SK-N-SH (cell line): ENCODE results near the gene REXO1. TPM values are rescaled to one million over a fixed set of nuclear protein-coding genes. Genes with fewer than 3 reads are reported as not detected.

Experiments
- CTCF ChIA-PET: fragments of 300-600, 350-600 bp; formaldehyde crosslinking; extraction: SDS; loops from one replicate; lab custom pipeline; 2021; lab: Yijun Ruan, JAX
- POLR2A ChIA-PET: fragments of 350-600 bp; sonication (Branson Sonifier 250); formaldehyde crosslinking; extraction: SDS; loops from one replicate; lab custom pipeline; 2020; ENCODE audit warnings: antibody characterized with exemption, inconsistent platforms; lab: Yijun Ruan, JAX
- DNase-seq: peaks from one replicate; pipeline ENCODE4 v3.0.0; 2012
- H2AFZ ChIP-seq: fragments of 200-600 bp; sonication (generic); 2 replicates; pipeline ENCODE4 v1.8.1; 2016; ENCODE audit warnings: antibody characterized with exemption, mild to moderate bottlenecking, low read depth
- H3F3A ChIP-seq: fragments of 200-600 bp; sonication (generic); replicated peaks from 2 replicates; pipeline ENCODE3; 2016; ENCODE audit warnings: antibody characterized with exemption, mild to moderate bottlenecking; ENCODE audit not compliant: insufficient read depth
- H3K27ac ChIP-seq, 2 experiments: fragments of 200-500 bp in 1 of 2; fragments of 200-600 bp in 1 of 2; sonication (Bioruptor generic) in 1 of 2; sonication (generic), shearing (Covaris generic) in 1 of 2; 2 replicates each; pipeline versions ENCODE4 v1.5.1 to v1.6.1; 2014 to 2016; ENCODE audit warnings: low read depth in 2 of 2, inconsistent platforms in 1 of 2, low read length in 1 of 2, mild to moderate bottlenecking in 1 of 2, mixed read lengths in 1 of 2
- H3K27me3 ChIP-seq: fragments of 200-600 bp; sonication (generic), shearing (Covaris generic); 2 replicates; pipeline ENCODE4 v1.6.1; 2016; ENCODE audit warnings: mixed run types; ENCODE audit not compliant: insufficient read depth
- H3K36me3 ChIP-seq, 2 experiments: fragments of 200-500 bp in 1 of 2; fragments of 200-600 bp in 1 of 2; sonication (Bioruptor generic) in 1 of 2; sonication (generic) in 1 of 2; replicated peaks in 1 of 2; 2 replicates each; pipeline versions ENCODE3 to v1.5.1; 2014 to 2016; ENCODE audit warnings: low read length in 1 of 2, mild to moderate bottlenecking in 1 of 2; ENCODE audit not compliant: insufficient read depth in 2 of 2, control insufficient read depth in 1 of 2
- H3K4me1 ChIP-seq, 2 experiments: fragments of 200-500 bp in 1 of 2; fragments of 200-600 bp in 1 of 2; sonication (Bioruptor generic) in 1 of 2; sonication (generic), shearing (Covaris generic) in 1 of 2; 2 replicates each; pipeline versions ENCODE4 v1.5.1 to v1.6.1; 2014 to 2016; ENCODE audit warnings: low read depth in 1 of 2, low read length in 1 of 2, mixed run types in 1 of 2; ENCODE audit not compliant: insufficient read depth in 2 of 2, control insufficient read depth in 1 of 2
- H3K4me2 ChIP-seq: fragments of 200-600 bp; sonication (generic), shearing (Covaris generic); 2 replicates; pipeline ENCODE4 v1.6.1; 2017; ENCODE audit warnings: mixed run types
- H3K4me3 ChIP-seq, 2 experiments: fragments of 200-500 bp in 1 of 2; fragments of 200-600 bp in 1 of 2; sonication (Bioruptor generic) in 1 of 2; sonication (generic), shearing (Covaris generic) in 1 of 2; 2 replicates each; pipeline versions ENCODE4 v1.5.1 to v1.8.1; 2014 to 2016; ENCODE audit warnings: low read depth in 2 of 2, inconsistent platforms in 1 of 2, low read length in 1 of 2, mild to moderate bottlenecking in 1 of 2, mixed read lengths in 1 of 2, moderate library complexity in 1 of 2
- H3K79me2 ChIP-seq: fragments of 200-600 bp; sonication (generic); 2 replicates; pipeline ENCODE4 v1.8.1; 2017; ENCODE audit warnings: mild to moderate bottlenecking; ENCODE audit not compliant: insufficient read depth
- H3K9ac ChIP-seq: fragments of 200-600 bp; sonication (generic); 2 replicates; pipeline ENCODE4 v1.6.1; 2017; ENCODE audit warnings: mixed run types
- H3K9me2 ChIP-seq: fragments of 200-600 bp; sonication (generic); 2 replicates; pipeline ENCODE4 v1.6.1; 2017; ENCODE audit warnings: mixed run types
- H3K9me3 ChIP-seq: fragments of 200-600 bp; sonication (generic); 2 replicates; pipeline ENCODE4 v1.6.1; 2017; ENCODE audit warnings: mixed run types, mild to moderate bottlenecking, moderate library complexity
- H4K20me1 ChIP-seq: fragments of 200-600 bp; sonication (generic); 2 replicates; pipeline ENCODE4 v1.6.1; 2017; ENCODE audit warnings: mild to moderate bottlenecking, mixed run types; ENCODE audit not compliant: insufficient read depth
- CHD2 ChIP-seq: fragments of 150-350 bp; IDR thresholded peaks from 2 replicates; pipeline ENCODE4 v1.6.1; 2018; ENCODE audit warnings: low read length; ENCODE audit not compliant: partially characterized antibody
- CTCF ChIP-seq: fragments of 200-600 bp; sonication (generic); IDR thresholded peaks from 2 replicates; pipeline ENCODE4 v1.6.1; 2017; ENCODE audit warnings: antibody characterized with exemption, mild to moderate bottlenecking, moderate library complexity
- ELF1 ChIP-seq: IDR thresholded peaks from 2 replicates; pipeline ENCODE4 v1.4.0; 2012
- EZH2phosphoT487 ChIP-seq: fragments of 200-600 bp; sonication (generic); IDR thresholded peaks from 2 replicates; pipeline ENCODE4 v1.6.1; 2017; ENCODE audit warnings: low read depth, mixed run types, mild to moderate bottlenecking, antibody characterized with exemption, moderate library complexity, borderline replicate concordance
- FOSL2 ChIP-seq: IDR thresholded peaks from 2 replicates; pipeline ENCODE4 v1.4.0; 2012; ENCODE audit warnings: low read depth, mild to moderate bottlenecking, moderate library complexity, borderline replicate concordance
- IRF3 ChIP-seq: fragments of 150-350 bp; IDR thresholded peaks from 2 replicates; pipeline ENCODE4 v1.6.1; 2016; ENCODE audit warnings: mild to moderate bottlenecking, low read depth, low read length
- MAX ChIP-seq: IDR thresholded peaks from 2 replicates; pipeline ENCODE4 v1.4.0; 2012; ENCODE audit warnings: low read depth
- MEF2A ChIP-seq: IDR thresholded peaks from 2 replicates; pipeline ENCODE4 v1.4.0; 2012; ENCODE audit warnings: low read depth, borderline replicate concordance
- MXI1 ChIP-seq: IDR thresholded peaks from 2 replicates; pipeline ENCODE4 v1.6.1; 2012; ENCODE audit warnings: mild to moderate bottlenecking, low read depth, low read length, improper control_type of control experiment
- NRF1 ChIP-seq: IDR thresholded peaks from 2 replicates; pipeline ENCODE4 v1.6.1; 2012; ENCODE audit warnings: low read depth, mild to moderate bottlenecking, low read length
- RAD21 ChIP-seq: IDR thresholded peaks from 2 replicates; pipeline ENCODE4 v1.6.1; 2012; ENCODE audit warnings: mild to moderate bottlenecking, low read length
- RXRA ChIP-seq: IDR thresholded peaks from 2 replicates; pipeline ENCODE4 v1.4.0; 2012; ENCODE audit warnings: low read depth, mild to moderate bottlenecking, borderline replicate concordance
- TCF12 ChIP-seq: IDR thresholded peaks from 2 replicates; pipeline ENCODE4 v1.4.0; 2012
- USF1 ChIP-seq: IDR thresholded peaks from 2 replicates; pipeline ENCODE4 v1.4.0; 2012; ENCODE audit warnings: low read depth, borderline replicate concordance
- YY1 ChIP-seq: IDR thresholded peaks from 2 replicates; pipeline ENCODE4 v1.4.0; 2012; ENCODE audit warnings: low read depth, mild to moderate bottlenecking
- ZBTB33 ChIP-seq: IDR thresholded peaks from 2 replicates; pipeline ENCODE4 v1.4.0; 2012; ENCODE audit warnings: low read depth, borderline replicate concordance
- WGBS: methylation state at CpG from one replicate; pipeline ENCODE4 v1.1.6; 2017; ENCODE audit warnings: low lambda C conversion rate; 5-methylcytosine and 5-hydroxymethylcytosine counted together
- polyA plus RNA-seq, 3 experiments: library from polyadenylated mRNA; depleted of rRNA; stranded (reverse); fragments of >200 nt; gene quantifications; 2 replicates each; pipeline ENCODE4 v1.2.3, GENCODE V29; 2012

The REXO1 gene
- polyA plus RNA-seq, 1 of the 3 experiments (the other 2 are of a cell fraction), result 18.8 TPM

- POLR2A ChIA-PET, result interaction anchor here (1.0 kb wide), 1 partner anchor 9 kb away, joined by 3 read pairs; no protein-coding TSS in a partner anchor
- no peaks in the 10 kb centered on the region for H3K27me3 ChIP-seq
- H3K4me1 ChIP-seq, result peaks cover 25 to 49% of the 10 kb centered on the region in 2 experiments; a peak in 3 of 4 replicates
- peaks cover 0 to 3% of the 10 kb centered on the region in 2 experiments for H3K36me3 ChIP-seq
- H3K27ac ChIP-seq, result peak overlapping the region; percentile 46 to 87
- H3F3A ChIP-seq, result peaks cover 15% of the 10 kb centered on the region
- peaks cover 94% of the 10 kb centered on the region for H3K79me2 ChIP-seq
- no peak overlapping the region for H2AFZ ChIP-seq
- DNase-seq, result peak; percentile 99
- 23% methylated on average over 26 of the region's 33 CpGs for WGBS
- CTCF ChIA-PET, result interaction anchor here (0.6 to 2.4 kb wide), 6 partner anchors 10 to 885 kb away, joined by 3 to 15 read pairs (median 3); no protein-coding TSS in a partner anchor
- TF ChIP-seq EZH2phosphoT487 (no peak), NRF1 (no peak), YY1 (no peak), RXRA (no peak), USF1 (no peak), MXI1 (peak; percentile 17; the same call in 1 of the 2 replicates), MAX (no peak), CHD2 (peak; percentile 11)
- H3K9me3 ChIP-seq, result no peaks in the 10 kb centered on the region
- no peaks in the 10 kb centered on the region for H3K9me2 ChIP-seq
- peaks cover 97% of the 10 kb centered on the region for H4K20me1 ChIP-seq
- peak overlapping the region; percentile 47; the same call in 1 of the 2 replicates for H3K9ac ChIP-seq
- H3K4me3 ChIP-seq, result peak overlapping the region in 1 of 2 experiments; percentile 27; a peak in 2 of 4 replicates
- peak overlapping the region; percentile 73 for H3K4me2 ChIP-seq
Measured at GRCh38 chr19:1855040-1855827, 7.0 kb upstream of the REXO1 start.

- WGBS, result 90% methylated on average over 29 of the region's 37 CpGs
- ChIA-PET POLR2A (interaction anchor here (1.0 kb wide), 1 partner anchor 10 kb away, joined by 3 read pairs; no protein-coding TSS in a partner anchor), CTCF (interaction anchor here (1.3 to 2.4 kb wide), 3 partner anchors 12 to 22 kb away, joined by 3 to 15 read pairs (median 6); no protein-coding TSS in a partner anchor)
- Histone ChIP-seq H3K4me3 (no peak overlapping the region), H3K9me2 (no peaks in the 10 kb centered on the region), H3K27me3 (no peaks in the 10 kb centered on the region), H2AFZ (no peak overlapping the region), H4K20me1 (peaks cover 96% of the 10 kb centered on the region), H3K9me3 (no peaks in the 10 kb centered on the region), H3K9ac (no peak overlapping the region), H3K27ac (peak overlapping the region; percentile 35 to 85; a peak in 3 of 4 replicates), H3F3A (peaks cover 22% of the 10 kb centered on the region), H3K4me2 (peak overlapping the region; percentile 73), H3K79me2 (peaks cover 88% of the 10 kb centered on the region), H3K4me1 (peaks cover 23 to 43% of the 10 kb centered on the region in 2 experiments; a peak in 3 of 4 replicates), H3K36me3 (peaks cover 1 to 3% of the 10 kb centered on the region in 2 experiments)
- DNase-seq, result no peak
- TF ChIP-seq NRF1, result no peak
- no peak for TF ChIP-seq RAD21
- no peak for TF ChIP-seq TCF12
- TF ChIP-seq MAX, result no peak
- no peak for TF ChIP-seq MEF2A
- no peak for TF ChIP-seq ELF1
- no peak for TF ChIP-seq IRF3
- no peak for TF ChIP-seq USF1
- TF ChIP-seq CTCF, result no peak
- TF ChIP-seq ZBTB33, result no peak
- no peak for TF ChIP-seq FOSL2
- no peak for TF ChIP-seq RXRA
Measured at GRCh38 chr19:1854542-1855039, 6.3 kb upstream of the REXO1 start.
